LNCAP (cell line): ENCODE measurements around the gene RNF39.

Experiments
- CTCF ChIP-seq: fragments of 450-650 bp; IDR thresholded peaks from 2 replicates; pipeline ENCODE4 v1.5.1; 2017; ENCODE audit warnings: mild to moderate bottlenecking

Gene RNF39

DNA sequence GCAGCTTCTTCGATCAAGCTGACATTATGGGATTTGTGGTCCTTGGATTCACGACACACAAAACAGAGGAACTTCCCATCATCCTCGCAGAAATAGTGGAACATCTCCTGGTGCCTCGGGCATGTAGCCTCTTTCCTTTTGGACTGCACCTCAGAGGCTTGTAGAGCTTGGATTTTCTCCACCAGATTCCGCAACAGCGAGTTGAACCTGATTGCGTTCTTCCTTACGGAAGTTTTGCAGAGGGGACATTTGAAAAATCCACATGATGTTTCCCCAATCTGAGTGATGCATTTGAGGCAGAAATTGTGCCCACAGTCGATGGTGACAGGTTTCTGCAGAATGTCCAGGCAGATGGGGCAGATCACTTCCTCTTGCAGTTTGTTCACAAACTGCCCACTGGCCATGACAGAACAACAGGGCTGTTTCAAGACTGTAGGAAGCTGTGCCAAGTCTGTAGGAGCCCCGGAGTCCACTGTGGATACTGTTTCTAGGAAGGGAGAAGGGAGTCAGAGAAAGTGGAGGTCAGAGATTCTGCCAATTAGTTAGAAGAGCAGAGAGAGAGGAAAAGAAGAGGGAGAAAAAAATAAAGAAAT is 36.9 kb upstream of the RNF39 start:
- TF ChIP-seq CTCF = no peak

- no peak for TF ChIP-seq CTCF
Measured at GRCh38 chr6:30111266-30111856, 35.8 kb upstream of the RNF39 start.

DNA sequence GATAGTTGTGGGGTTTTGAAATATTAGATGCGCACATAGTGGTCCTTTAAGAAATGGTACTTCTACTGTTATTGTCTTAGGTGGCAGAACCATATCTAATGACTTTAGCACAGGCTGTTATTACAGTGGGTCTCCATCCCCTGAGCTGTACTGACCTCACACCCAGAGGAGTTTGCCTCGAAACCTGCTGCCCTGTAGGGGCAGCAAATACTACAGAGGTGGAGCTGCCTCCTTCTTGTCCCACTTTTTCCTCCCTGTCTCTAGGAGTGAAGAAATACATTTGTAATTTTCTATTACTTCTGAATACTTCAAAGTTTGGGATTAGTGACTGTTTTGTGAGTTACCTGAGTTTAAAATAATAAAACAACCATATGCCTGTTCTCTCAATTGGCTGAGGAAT is 29.1 kb upstream of the RNF39 start:
- no peak for TF ChIP-seq CTCF

- TF ChIP-seq CTCF = no peak
Measured at GRCh38 chr6:30103872-30104179, 28.3 kb upstream of the RNF39 start.

DNA sequence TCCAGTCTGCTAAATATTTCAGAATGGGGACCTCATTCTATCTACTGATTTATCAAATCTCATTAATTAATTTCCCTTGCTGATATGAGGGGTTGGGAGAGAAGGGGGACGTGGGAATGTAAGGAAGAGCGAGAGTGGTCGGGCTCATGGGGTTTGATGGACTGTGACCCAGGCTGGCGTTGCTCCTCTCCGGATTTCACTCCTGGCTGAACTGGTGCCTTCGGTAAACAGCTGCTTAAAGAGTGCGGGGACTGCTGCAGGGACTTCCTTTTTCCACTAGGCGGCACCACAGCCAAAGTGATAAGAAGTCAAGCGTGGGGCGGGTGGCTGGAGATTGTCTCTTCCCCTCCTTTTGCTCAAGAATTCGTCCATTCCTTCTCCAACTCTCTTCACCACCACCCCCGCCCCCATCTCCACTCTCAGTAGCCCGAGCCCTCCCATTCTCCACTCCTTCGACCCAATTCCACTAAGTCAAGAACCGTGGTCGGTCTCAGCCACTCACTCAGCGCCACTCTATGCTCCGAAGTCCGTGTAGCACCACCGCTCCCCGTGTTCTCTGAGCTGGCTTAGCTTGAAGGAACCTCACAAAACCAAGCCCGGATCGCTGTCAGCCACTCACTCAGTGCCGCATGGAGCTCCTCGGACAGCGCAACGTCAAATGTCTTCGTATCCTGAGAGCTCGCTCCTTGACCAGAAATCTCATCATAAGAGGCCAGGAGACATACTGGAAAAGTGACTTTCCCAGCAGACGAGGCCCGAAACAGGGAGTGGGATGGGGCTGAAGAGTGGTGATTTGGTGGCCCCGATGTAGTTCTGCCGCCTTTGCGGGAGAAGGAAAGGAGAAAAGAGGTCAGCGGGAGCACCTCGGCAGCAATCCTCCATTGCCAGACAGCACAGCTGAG is 27.7 kb upstream of the RNF39 start:
- TF ChIP-seq CTCF = peak; percentile 83

- TF ChIP-seq CTCF = no peak
Measured at GRCh38 chr6:30102414-30102969, 26.9 kb upstream of the RNF39 start.

DNA sequence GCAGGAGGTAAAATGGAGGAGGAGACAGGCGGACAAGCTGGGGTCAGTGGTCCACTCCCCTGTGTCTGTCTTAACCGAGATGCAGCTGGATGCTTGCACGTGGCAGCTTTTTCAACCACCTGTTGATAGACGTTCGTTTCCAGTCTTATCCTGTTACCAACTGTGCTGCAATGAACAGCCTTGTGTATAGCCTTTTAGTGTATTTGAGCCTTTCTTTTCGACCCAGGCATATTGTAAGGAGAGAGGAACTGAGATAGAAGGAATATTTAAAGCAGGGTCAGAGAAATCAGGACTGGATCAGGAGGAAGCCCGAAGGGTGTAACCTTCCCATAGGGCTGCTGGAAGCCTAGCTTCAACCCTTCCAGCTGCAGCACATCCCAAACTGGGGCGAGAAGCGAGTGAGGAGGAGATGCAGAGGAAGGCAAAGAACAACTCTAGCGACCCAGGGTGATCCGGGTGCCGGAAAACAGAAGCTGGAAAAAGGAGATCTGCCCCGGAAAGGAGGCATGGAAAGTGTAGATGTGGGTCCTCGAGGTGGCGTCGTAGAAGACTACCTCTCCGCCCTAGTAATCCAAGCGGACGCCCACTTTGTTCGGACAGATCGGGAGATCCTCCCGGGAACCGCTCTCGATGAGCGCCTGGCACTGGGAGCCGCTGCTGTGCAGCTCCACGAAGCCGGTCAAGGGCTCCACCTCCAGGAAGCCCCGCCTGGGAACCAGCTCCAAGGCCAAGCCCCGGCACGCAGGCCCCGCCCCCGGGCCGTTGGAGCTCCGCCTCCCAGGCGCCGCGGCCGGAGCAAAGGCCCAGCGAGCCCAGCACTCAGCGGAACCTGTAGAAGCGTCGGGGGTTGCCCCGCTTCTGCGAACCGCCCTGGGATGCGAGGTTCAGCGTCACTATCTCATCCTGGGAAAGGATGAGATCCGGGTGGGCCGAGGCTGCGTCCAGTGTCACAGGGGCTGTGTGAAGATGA is 26.2 kb upstream of the RNF39 start:
- TF ChIP-seq CTCF = no peak; the same call in 1 of the 2 replicates
